KOPT-K1 (cell line): ENCODE results near the gene PARD3.

Experiments
- H3K27ac ChIP-seq: fragments of 200-600 bp; sonication (generic); 2 replicates; pipeline ENCODE4 v1.5.1; 2016; ENCODE audit warnings: antibody characterized with exemption, mild to moderate bottlenecking, low read depth, low read length; ENCODE audit not compliant: poor library complexity, severe bottlenecking
- H3K36me3 ChIP-seq: fragments of 200-600 bp; sonication (generic); 2 replicates; pipeline ENCODE4 v1.5.1; 2017; ENCODE audit warnings: antibody characterized with exemption, mild to moderate bottlenecking, low read length, moderate library complexity; ENCODE audit not compliant: insufficient read depth
- H3K9me3 ChIP-seq: fragments of 200-600 bp; sonication (generic); 2 replicates; pipeline ENCODE4 v1.5.1; 2017; ENCODE audit warnings: antibody characterized with exemption, low read length, mild to moderate bottlenecking; ENCODE audit not compliant: insufficient read depth, poor library complexity, severe bottlenecking

The PARD3 gene

GRCh38 chr10:34094961-34095360, 720.1 kb downstream of the PARD3 start:
- Histone ChIP-seq H3K27ac (no peak overlapping the region), H3K9me3 (peaks cover 26% of the 10 kb centered on the region), H3K36me3 (no peaks in the 10 kb centered on the region)

DNA sequence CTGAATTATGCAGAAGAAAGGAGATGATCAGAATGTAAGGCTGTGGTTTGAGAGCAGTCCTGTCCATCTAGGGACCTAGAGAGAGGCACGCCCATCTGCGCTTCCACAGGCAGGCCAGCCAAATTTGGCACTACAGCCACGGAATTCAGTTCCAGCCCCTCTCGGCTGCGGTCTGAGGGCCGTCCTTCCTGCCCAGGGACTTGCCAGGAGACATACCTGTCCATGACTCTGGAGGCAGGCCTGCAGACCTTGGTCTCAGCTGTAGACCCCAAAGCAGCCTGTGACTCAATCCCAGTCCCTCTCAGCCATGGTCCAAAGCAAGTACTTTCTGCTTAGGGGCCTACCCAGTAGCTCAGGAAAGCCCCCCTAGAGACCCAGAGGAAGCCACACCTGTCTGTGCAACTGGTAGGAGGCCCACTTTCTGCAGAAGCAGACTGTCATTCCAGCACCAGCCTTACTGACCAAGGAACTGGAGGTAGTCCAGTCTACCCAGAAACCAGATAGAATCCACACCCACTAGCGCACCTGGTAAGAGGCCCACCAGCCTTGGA, 720.9 kb downstream of the PARD3 start:
- no peak overlapping the region for H3K27ac ChIP-seq
- peaks cover 22% of the 10 kb centered on the region for H3K9me3 ChIP-seq
- H3K36me3 ChIP-seq: no peaks in the 10 kb centered on the region

GRCh38 chr10:34092891-34093290, 722.2 kb downstream of the PARD3 start:
- no peaks in the 10 kb centered on the region for H3K36me3 ChIP-seq
- H3K9me3 ChIP-seq: peaks cover 22% of the 10 kb centered on the region
- no peak overlapping the region for H3K27ac ChIP-seq

- Histone ChIP-seq H3K27ac (no peak overlapping the region), H3K36me3 (no peaks in the 10 kb centered on the region), H3K9me3 (peaks cover 22% of the 10 kb centered on the region)
These were observed 723.4 kb downstream of the PARD3 start for GRCh38 chr10:34091635-34092195.

DNA sequence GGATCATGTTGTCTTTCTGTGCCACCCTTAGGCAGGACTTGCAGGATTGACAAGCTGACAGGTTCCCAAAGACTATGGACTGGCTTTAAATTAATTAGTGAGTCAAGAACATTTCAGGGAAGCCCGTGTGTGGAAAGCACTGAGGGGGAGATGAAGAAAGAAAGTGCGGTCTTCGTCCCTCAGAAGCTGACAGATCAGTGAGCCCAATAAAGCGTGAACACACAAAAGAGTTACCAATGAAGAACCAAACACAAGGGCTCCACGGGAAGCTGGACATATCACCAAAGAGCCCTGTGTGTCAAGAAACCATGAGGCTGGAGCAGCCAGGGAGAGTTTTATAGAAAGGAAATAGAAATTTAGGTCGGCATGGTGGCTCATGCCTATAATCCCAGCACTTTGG, 725.8 kb downstream of the PARD3 start:
- Histone ChIP-seq H3K27ac (no peak overlapping the region), H3K36me3 (no peaks in the 10 kb centered on the region), H3K9me3 (peaks cover 9% of the 10 kb centered on the region)

DNA sequence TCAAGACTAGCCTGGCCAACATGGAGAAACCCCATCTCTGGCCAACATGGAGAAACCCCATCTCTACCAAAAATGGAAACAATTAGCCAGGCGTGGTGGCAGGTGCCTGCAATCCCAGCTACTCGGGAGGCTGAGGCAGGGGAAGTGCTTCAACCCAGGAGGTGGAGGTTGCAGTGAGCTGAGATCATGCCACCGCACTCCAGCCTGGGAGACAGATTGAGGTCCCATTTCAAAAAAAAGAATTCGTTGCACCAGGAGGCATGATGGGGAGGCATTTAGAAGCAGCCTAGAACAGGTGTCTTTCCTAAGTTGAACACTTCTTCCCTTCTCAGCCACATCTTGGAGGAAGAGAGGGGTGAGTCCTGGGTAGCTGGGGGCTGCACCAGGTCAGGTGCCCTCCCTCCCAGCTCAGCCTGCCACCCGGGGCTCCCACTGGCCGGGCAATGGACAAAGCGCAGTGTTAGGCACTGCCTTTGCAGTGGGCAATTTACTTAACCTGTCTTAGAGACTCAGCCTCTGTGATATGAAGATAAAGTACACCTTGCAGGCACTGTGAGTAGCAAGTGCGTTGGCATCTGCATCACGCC, 726.8 kb downstream of the PARD3 start:
- no peaks in the 10 kb centered on the region for H3K36me3 ChIP-seq
- peaks cover 6% of the 10 kb centered on the region for H3K9me3 ChIP-seq
- no peak overlapping the region for H3K27ac ChIP-seq

- H3K27ac ChIP-seq: no peak overlapping the region
- peaks cover 6% of the 10 kb centered on the region for H3K9me3 ChIP-seq
- H3K36me3 ChIP-seq: no peaks in the 10 kb centered on the region
These were observed 728.0 kb downstream of the PARD3 start for GRCh38 chr10:34087095-34087418.

GRCh38 chr10:34083567-34083966, 731.5 kb downstream of the PARD3 start:
- Histone ChIP-seq H3K27ac (no peak overlapping the region), H3K9me3 (peaks cover 6% of the 10 kb centered on the region)

GRCh38 chr10:34081948-34082347, 733.1 kb downstream of the PARD3 start:
- no peak overlapping the region for H3K27ac ChIP-seq
- peaks cover 6% of the 10 kb centered on the region for H3K9me3 ChIP-seq
- H3K36me3 ChIP-seq: no peaks in the 10 kb centered on the region

More at GRCh38 chr10:34083567-34083966, 731.5 kb downstream of the PARD3 start:
- H3K36me3 ChIP-seq: no peaks in the 10 kb centered on the region

GRCh38 chr10:34081347-34081743, 733.8 kb downstream of the PARD3 start:
- peaks cover 6% of the 10 kb centered on the region for H3K9me3 ChIP-seq
- no peaks in the 10 kb centered on the region for H3K36me3 ChIP-seq
- H3K27ac ChIP-seq: no peak overlapping the region

DNA sequence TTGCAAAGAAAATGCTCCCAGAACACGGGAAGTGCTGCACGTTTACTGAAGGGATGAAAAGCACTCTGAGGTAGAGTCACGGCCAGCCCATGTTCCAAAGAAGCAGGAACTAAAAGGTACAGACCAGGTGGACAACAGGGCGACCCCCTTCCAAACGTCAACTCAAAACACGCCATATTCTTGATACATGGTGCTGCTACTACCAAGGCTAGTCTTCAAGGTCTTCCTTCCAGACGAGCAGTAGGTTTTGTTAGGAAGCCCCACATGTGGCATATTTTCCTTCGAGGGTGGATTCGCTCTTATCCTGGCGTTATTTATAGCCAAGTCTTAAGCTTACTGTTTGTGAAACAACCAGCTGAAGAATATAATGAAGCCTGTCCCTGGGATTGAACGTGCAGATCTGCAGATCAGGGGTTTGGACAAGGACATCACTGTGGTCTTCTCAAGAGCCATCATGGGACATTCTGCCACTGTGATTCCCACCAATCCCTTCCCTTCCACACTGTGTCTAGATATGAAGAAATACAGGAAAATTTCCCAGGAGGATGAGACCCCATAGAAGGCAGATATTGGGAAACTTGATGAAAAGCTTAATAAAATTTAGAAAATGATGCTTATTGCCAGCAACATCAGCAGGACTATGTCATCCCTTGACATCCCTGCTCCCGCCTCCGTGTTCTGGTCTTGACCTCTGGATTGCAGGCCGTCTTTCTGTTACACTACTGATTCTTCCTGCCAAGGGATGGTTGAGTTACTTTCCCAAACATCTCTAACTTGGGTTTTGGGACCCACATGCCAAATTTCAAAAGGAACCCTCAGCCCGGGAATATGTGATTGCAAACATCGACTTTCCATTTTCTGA, 734.4 kb downstream of the PARD3 start:
- Histone ChIP-seq H3K27ac (no peak overlapping the region), H3K9me3 (peaks cover 6% of the 10 kb centered on the region), H3K36me3 (no peaks in the 10 kb centered on the region)

- Histone ChIP-seq H3K36me3 (no peaks in the 10 kb centered on the region), H3K9me3 (peaks cover 6% of the 10 kb centered on the region), H3K27ac (no peak overlapping the region)
These were observed 735.2 kb downstream of the PARD3 start for GRCh38 chr10:34079702-34080484.

- Histone ChIP-seq H3K9me3 (peaks cover 6% of the 10 kb centered on the region), H3K27ac (no peak overlapping the region), H3K36me3 (no peaks in the 10 kb centered on the region)
These were observed 736.2 kb downstream of the PARD3 start for GRCh38 chr10:34078745-34079470.

- Histone ChIP-seq H3K27ac (no peak overlapping the region), H3K9me3 (no peaks in the 10 kb centered on the region), H3K36me3 (no peaks in the 10 kb centered on the region)
These were observed 736.9 kb downstream of the PARD3 start for GRCh38 chr10:34078017-34078744.
